Measurements from ENCODE around the gene RPL7A.

The RPL7A gene

DNA sequence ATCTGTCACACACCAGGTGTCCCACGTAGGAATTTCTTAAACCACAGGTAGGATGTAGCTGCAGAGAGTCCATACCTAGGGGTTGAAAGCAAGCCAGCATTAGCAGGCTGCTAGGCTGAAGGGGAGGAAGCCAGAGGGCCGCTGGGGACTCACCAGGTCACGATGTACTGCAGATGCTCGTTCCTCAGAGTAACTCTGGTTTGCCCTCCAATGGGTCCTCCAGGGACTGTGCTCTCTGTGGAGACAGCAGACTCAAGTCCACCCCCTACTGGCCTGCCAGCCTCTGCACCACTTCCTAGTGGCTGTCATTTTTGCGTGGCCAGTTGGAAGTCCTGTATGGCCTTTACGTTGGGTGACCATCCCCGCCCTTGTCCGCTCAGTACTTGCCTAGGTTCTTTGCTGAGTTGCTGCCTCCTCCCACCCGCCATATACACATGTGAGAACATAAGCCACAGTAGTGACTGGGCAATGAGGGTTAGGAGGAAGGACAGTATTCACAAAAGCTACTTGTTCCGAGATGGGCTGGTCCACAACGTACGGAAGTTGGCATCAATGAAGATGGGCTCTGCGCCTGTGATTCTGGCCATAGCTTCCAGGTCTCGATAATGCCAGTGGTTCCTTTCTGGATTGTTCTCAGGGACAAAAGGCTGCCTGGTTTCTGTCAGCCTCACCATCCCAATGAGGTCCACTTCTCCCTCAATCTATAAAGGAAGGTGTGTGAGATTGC, 4.1 kb downstream of the RPL7A start:
- H3K4me2 ChIP-seq (ENCODE audit: low read length, poor library complexity, severe bottlenecking) = no peak overlapping the region
- 82% methylated on average over 14 of the region's 14 CpGs for WGBS
- no peak overlapping the region for H3K4ac ChIP-seq (ENCODE audit: low read depth in 1 of 2, low read length in 2 of 2)
- no peak overlapping the region for H3K18ac ChIP-seq (ENCODE audit: low read depth in 1 of 2, low read length in 2 of 2)
- peaks cover 51 to 58% of the 10 kb centered on the region in 2 experiments for H3K36me3 ChIP-seq (ENCODE audit: control insufficient read depth in 1 of 2, insufficient read depth in 2 of 2, low read depth in 1 of 2, low read length in 2 of 2)
- no peak overlapping the region for H3K27ac ChIP-seq (ENCODE audit: low read length, poor library complexity, severe bottlenecking)
- peaks cover 18% of the 10 kb centered on the region for H3K4me1 ChIP-seq (ENCODE audit: control insufficient read depth, insufficient read depth, low read depth, low read length)
- no peaks in the 10 kb centered on the region for H3K27me3 ChIP-seq (ENCODE audit: control insufficient read depth in 1 of 2, insufficient read depth in 1 of 2, low read length in 2 of 2)
- peaks cover 15% of the 10 kb centered on the region for H3K79me1 ChIP-seq (replicated peaks; ENCODE audit: low read length, poor library complexity, severe bottlenecking)
- peak overlapping the region; percentile 100 for H3K9ac ChIP-seq (ENCODE audit: low read length)
- H2BK12ac ChIP-seq (ENCODE audit: low read length in 2 of 2) = no peak overlapping the region
- no peaks in the 10 kb centered on the region for H3K9me3 ChIP-seq (ENCODE audit: control insufficient read depth, low read length)
- no peak overlapping the region for H2AFZ ChIP-seq (ENCODE audit: low read depth, low read length)
- H4K91ac ChIP-seq (ENCODE audit: low read length) = no peak overlapping the region
- no peak overlapping the region for H3K4me3 ChIP-seq (ENCODE audit: insufficient read depth in 1 of 2, low read depth in 1 of 2, low read length in 2 of 2)
- no peak overlapping the region for H3K23ac ChIP-seq (ENCODE audit: low read length in 2 of 2)
- H2BK5ac ChIP-seq (ENCODE audit: low read depth, low read length, poor library complexity, severe bottlenecking) = no peak overlapping the region
- no peak overlapping the region for H2BK15ac ChIP-seq (ENCODE audit: low read depth, poor library complexity, severe bottlenecking)
- H4K8ac ChIP-seq (ENCODE audit: low read length) = no peak overlapping the region
- no peak overlapping the region for H3K14ac ChIP-seq (ENCODE audit: low read length in 2 of 2)
- H2BK120ac ChIP-seq (ENCODE audit: low read depth, low read length) = no peak overlapping the region
- DNase-seq = peak; percentile 66
- no peak overlapping the region for H2AK5ac ChIP-seq (ENCODE audit: low read length, severe bottlenecking)

- Histone ChIP-seq H2BK120ac (ENCODE audit: low read depth, low read length) (no peak overlapping the region), H3K4ac (ENCODE audit: low read depth in 1 of 2, low read length in 2 of 2) (no peak overlapping the region), H4K8ac (ENCODE audit: low read length) (no peak overlapping the region), H3K9ac (ENCODE audit: low read length) (peak overlapping the region; percentile 100), H3K27me3 (ENCODE audit: control insufficient read depth in 1 of 2, insufficient read depth in 1 of 2, low read length in 2 of 2) (no peaks in the 10 kb centered on the region), H2AFZ (ENCODE audit: low read depth, low read length) (no peak overlapping the region), H3K18ac (ENCODE audit: low read depth in 1 of 2, low read length in 2 of 2) (no peak overlapping the region), H3K36me3 (ENCODE audit: control insufficient read depth in 1 of 2, insufficient read depth in 2 of 2, low read depth in 1 of 2, low read length in 2 of 2) (peaks cover 56 to 61% of the 10 kb centered on the region in 2 experiments), H4K91ac (ENCODE audit: low read length) (no peak overlapping the region), H3K4me2 (ENCODE audit: low read length, poor library complexity, severe bottlenecking) (no peak overlapping the region), H3K9me3 (ENCODE audit: control insufficient read depth, low read length) (no peaks in the 10 kb centered on the region), H3K79me1 (replicated peaks; ENCODE audit: low read length, poor library complexity, severe bottlenecking) (peaks cover 20% of the 10 kb centered on the region), H3K4me1 (ENCODE audit: control insufficient read depth, insufficient read depth, low read depth, low read length) (peaks cover 24% of the 10 kb centered on the region), H2BK5ac (ENCODE audit: low read depth, low read length, poor library complexity, severe bottlenecking) (no peak overlapping the region), H2BK12ac (ENCODE audit: low read length in 2 of 2) (no peak overlapping the region), H2AK5ac (ENCODE audit: low read length, severe bottlenecking) (no peak overlapping the region), H3K14ac (ENCODE audit: low read length in 2 of 2) (no peak overlapping the region), H3K27ac (ENCODE audit: low read length, poor library complexity, severe bottlenecking) (no peak overlapping the region), H2BK15ac (ENCODE audit: low read depth, poor library complexity, severe bottlenecking) (no peak overlapping the region), H3K4me3 (ENCODE audit: insufficient read depth in 1 of 2, low read depth in 1 of 2, low read length in 2 of 2) (no peak overlapping the region), H3K23ac (ENCODE audit: low read length in 2 of 2) (no peak overlapping the region)
- 86% methylated on average over 8 of the region's 8 CpGs for WGBS
- DNase-seq = no peak
Observed at GRCh38 chr9:133352635-133353340, 4.8 kb downstream of the RPL7A start.

DNA sequence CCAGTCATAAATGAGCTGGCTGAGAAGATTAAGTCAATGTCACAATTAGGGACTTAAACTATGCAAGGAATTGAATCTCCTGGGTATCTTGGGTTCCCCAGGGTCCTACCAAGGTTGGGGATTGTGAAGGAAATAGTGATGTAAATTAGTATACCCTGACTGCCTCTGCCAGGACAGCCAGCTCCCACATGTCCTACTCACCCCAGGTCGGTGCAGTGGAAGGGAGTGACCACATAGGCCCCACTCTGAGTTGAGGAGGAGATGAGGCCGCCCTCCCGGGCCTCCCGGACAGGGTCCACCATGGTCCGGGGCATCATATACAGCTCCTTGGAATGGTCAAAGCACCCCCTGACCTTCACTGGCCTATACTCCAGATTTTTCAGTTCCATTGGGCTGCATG, 5.5 kb downstream of the RPL7A start:
- Histone ChIP-seq H3K9ac (ENCODE audit: low read length) (peak overlapping the region; percentile 100), H2BK15ac (ENCODE audit: low read depth, poor library complexity, severe bottlenecking) (peak overlapping the region; percentile 38), H4K91ac (ENCODE audit: low read length) (no peak overlapping the region), H2BK120ac (ENCODE audit: low read depth, low read length) (no peak overlapping the region), H3K36me3 (ENCODE audit: control insufficient read depth in 1 of 2, insufficient read depth in 2 of 2, low read depth in 1 of 2, low read length in 2 of 2) (peaks cover 61 to 64% of the 10 kb centered on the region in 2 experiments), H3K79me1 (replicated peaks; ENCODE audit: low read length, poor library complexity, severe bottlenecking) (peaks cover 26% of the 10 kb centered on the region), H3K23ac (ENCODE audit: low read length in 2 of 2) (no peak overlapping the region), H3K4ac (ENCODE audit: low read depth in 1 of 2, low read length in 2 of 2) (no peak overlapping the region), H3K9me3 (ENCODE audit: control insufficient read depth, low read length) (no peaks in the 10 kb centered on the region), H3K27ac (ENCODE audit: low read length, poor library complexity, severe bottlenecking) (no peak overlapping the region), H3K4me1 (ENCODE audit: control insufficient read depth, insufficient read depth, low read depth, low read length) (peaks cover 28% of the 10 kb centered on the region), H3K4me2 (ENCODE audit: low read length, poor library complexity, severe bottlenecking) (no peak overlapping the region), H2BK12ac (ENCODE audit: low read length in 2 of 2) (no peak overlapping the region), H4K8ac (ENCODE audit: low read length) (no peak overlapping the region), H2AFZ (ENCODE audit: low read depth, low read length) (no peak overlapping the region), H3K18ac (ENCODE audit: low read depth in 1 of 2, low read length in 2 of 2) (no peak overlapping the region), H2AK5ac (ENCODE audit: low read length, severe bottlenecking) (no peak overlapping the region), H3K4me3 (ENCODE audit: insufficient read depth in 1 of 2, low read depth in 1 of 2, low read length in 2 of 2) (no peak overlapping the region), H3K14ac (ENCODE audit: low read length in 2 of 2) (no peak overlapping the region), H2BK5ac (ENCODE audit: low read depth, low read length, poor library complexity, severe bottlenecking) (no peak overlapping the region), H3K27me3 (ENCODE audit: control insufficient read depth in 1 of 2, insufficient read depth in 1 of 2, low read length in 2 of 2) (no peaks in the 10 kb centered on the region)
- 94% methylated on average over 5 of the region's 5 CpGs for WGBS
- DNase-seq = no peak

- Histone ChIP-seq H3K79me1 (replicated peaks; ENCODE audit: low read length, poor library complexity, severe bottlenecking) (peaks cover 37% of the 10 kb centered on the region), H3K36me3 (ENCODE audit: control insufficient read depth in 1 of 2, insufficient read depth in 2 of 2, low read depth in 1 of 2, low read length in 2 of 2) (peaks cover 57 to 70% of the 10 kb centered on the region in 2 experiments), H2AK5ac (ENCODE audit: low read length, severe bottlenecking) (no peak overlapping the region), H3K9me3 (ENCODE audit: control insufficient read depth, low read length) (no peaks in the 10 kb centered on the region), H3K18ac (ENCODE audit: low read depth in 1 of 2, low read length in 2 of 2) (no peak overlapping the region), H4K91ac (ENCODE audit: low read length) (no peak overlapping the region), H3K14ac (ENCODE audit: low read length in 2 of 2) (no peak overlapping the region), H3K9ac (ENCODE audit: low read length) (peak overlapping the region; percentile 100), H3K27me3 (ENCODE audit: control insufficient read depth in 1 of 2, insufficient read depth in 1 of 2, low read length in 2 of 2) (no peaks in the 10 kb centered on the region), H3K4ac (ENCODE audit: low read depth in 1 of 2, low read length in 2 of 2) (no peak overlapping the region), H3K4me3 (ENCODE audit: insufficient read depth in 1 of 2, low read depth in 1 of 2, low read length in 2 of 2) (peak overlapping the region; percentile 1 to 96), H3K4me2 (ENCODE audit: low read length, poor library complexity, severe bottlenecking) (no peak overlapping the region), H3K23ac (ENCODE audit: low read length in 2 of 2) (no peak overlapping the region), H2BK15ac (ENCODE audit: low read depth, poor library complexity, severe bottlenecking) (no peak overlapping the region), H4K8ac (ENCODE audit: low read length) (no peak overlapping the region), H2BK12ac (ENCODE audit: low read length in 2 of 2) (no peak overlapping the region), H3K4me1 (ENCODE audit: control insufficient read depth, insufficient read depth, low read depth, low read length) (peaks cover 29% of the 10 kb centered on the region), H2BK120ac (ENCODE audit: low read depth, low read length) (no peak overlapping the region), H2AFZ (ENCODE audit: low read depth, low read length) (no peak overlapping the region), H2BK5ac (ENCODE audit: low read depth, low read length, poor library complexity, severe bottlenecking) (no peak overlapping the region), H3K27ac (ENCODE audit: low read length, poor library complexity, severe bottlenecking) (no peak overlapping the region)
- WGBS = 89% methylated on average over 7 of the region's 7 CpGs
- no peak for DNase-seq
Observed at GRCh38 chr9:133354766-133355165, 6.7 kb downstream of the RPL7A start.

Data from mesenchymal stem cell (in vitro differentiated cells and primary cell).